Stimulated activated CD4-positive, alpha-beta T cell treated with anti-CD3 and anti-CD28 coated beads, Interleukin-1b, Interleukin-23, amount 100 ng/mL, for 48 hours (primary cell): ENCODE data around the gene RAB37.

Source experiments
- DNase-seq: peaks from one replicate; pipeline ENCODE4 v3.0.0-alpha.2; 2020

RAB37 gene

GRCh38 chr17:74764751-74765286, 27.8 kb downstream of the RAB37 start:
- DNase-seq = no peak

- DNase-seq = no peak
These were observed 29.4 kb downstream of the RAB37 start for GRCh38 chr17:74766413-74766812.

- DNase-seq = no peak
These were observed 30.1 kb downstream of the RAB37 start for GRCh38 chr17:74767111-74767516.

- DNase-seq = no peak
These were observed 31.2 kb downstream of the RAB37 start for GRCh38 chr17:74768069-74768762.

GRCh38 chr17:74768763-74769114, 31.7 kb downstream of the RAB37 start:
- no peak for DNase-seq

- no peak for DNase-seq
These were observed 32.3 kb downstream of the RAB37 start for GRCh38 chr17:74769266-74769855.

- DNase-seq = no peak
These were observed 32.9 kb downstream of the RAB37 start for GRCh38 chr17:74769856-74770497.

GRCh38 chr17:74770498-74771318, 33.7 kb downstream of the RAB37 start:
- peak; percentile 73 for DNase-seq

GRCh38 chr17:74771319-74771914, 34.4 kb downstream of the RAB37 start:
- DNase-seq = no peak

- DNase-seq = no peak
These were observed 35.0 kb downstream of the RAB37 start for GRCh38 chr17:74772053-74772452.

GRCh38 chr17:74773414-74773813, 36.4 kb downstream of the RAB37 start:
- DNase-seq = no peak

GRCh38 chr17:74773871-74774286, 36.8 kb downstream of the RAB37 start:
- no peak for DNase-seq

- DNase-seq = no peak
These were observed 38.5 kb downstream of the RAB37 start for GRCh38 chr17:74775409-74776043.

GRCh38 chr17:74776044-74776962, 39.2 kb downstream of the RAB37 start, which contains the start of gene NAT9:
TSS of gene NAT9 (minus strand) at chr17:74776345. CDS start at chr17:74775698, 647 bp downstream.
- peak; percentile 98 for DNase-seq

GRCh38 chr17:74776990-74777389, 39.9 kb downstream of the RAB37 start:
- no peak for DNase-seq

GRCh38 chr17:74777901-74778515, 41.0 kb downstream of the RAB37 start:
- DNase-seq = no peak

GRCh38 chr17:74778960-74779359, 41.9 kb downstream of the RAB37 start:
- DNase-seq = no peak

- no peak for DNase-seq
These were observed 42.4 kb downstream of the RAB37 start for GRCh38 chr17:74779501-74779900.

- DNase-seq = peak; percentile 77
These were observed 42.9 kb downstream of the RAB37 start for GRCh38 chr17:74779948-74780400.
